DMS153 (cell line): Measurements from ENCODE around the gene POR.
"Not testable (repeated sequence)": the region's sequence is repeated elsewhere in the genome, so short reads cannot be mapped to it uniquely, and the experiment has no call there.

Experiments used
- DNase-seq: peaks from one replicate; lab custom pipeline; 2025; lab: John Stamatoyannopoulos, UW

The POR gene

DNA sequence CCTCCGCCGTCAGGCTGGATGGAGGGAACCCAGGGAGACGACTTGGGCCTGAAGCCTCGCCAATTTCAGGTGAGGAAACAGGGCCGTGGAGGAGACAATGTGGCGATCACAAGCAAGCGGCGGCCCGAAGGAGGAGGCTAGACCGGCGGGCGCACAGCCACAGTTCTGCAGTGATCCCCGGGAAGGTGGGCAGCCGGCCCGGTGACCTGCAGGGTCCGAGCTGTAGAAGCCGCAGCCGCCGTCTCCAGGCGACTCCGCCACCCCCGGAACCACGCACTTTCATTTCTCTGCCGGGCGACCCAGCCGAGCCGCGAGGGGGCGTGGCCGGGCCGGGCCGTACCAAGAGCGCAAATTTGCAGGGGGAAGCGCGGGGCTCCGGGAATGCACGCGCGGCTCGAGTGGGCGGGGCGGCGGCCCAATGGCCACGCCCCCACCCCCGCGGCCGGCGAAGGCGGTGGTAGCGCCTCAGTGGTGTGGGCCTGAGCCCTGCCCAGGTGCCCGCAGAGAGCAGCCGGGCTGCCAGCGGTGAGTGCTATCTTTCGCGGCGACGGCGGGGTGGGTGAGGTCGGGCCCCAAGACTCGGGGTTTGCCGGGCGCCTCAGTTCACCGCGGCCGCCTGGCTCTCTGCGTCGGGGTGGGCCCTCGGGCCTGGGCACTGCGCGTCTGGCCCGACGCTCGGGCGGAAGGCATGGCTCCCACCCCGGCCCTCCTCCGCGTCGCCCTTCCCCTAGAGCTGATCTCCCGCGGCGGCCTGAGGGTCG is at the start of gene POR:
TSS of gene POR (plus strand) at position 501 of the 761 bp plus-strand sequence. CDS start 38,847 bp downstream, outside the sequence.
- DNase-seq, result peak; percentile 84

DNA sequence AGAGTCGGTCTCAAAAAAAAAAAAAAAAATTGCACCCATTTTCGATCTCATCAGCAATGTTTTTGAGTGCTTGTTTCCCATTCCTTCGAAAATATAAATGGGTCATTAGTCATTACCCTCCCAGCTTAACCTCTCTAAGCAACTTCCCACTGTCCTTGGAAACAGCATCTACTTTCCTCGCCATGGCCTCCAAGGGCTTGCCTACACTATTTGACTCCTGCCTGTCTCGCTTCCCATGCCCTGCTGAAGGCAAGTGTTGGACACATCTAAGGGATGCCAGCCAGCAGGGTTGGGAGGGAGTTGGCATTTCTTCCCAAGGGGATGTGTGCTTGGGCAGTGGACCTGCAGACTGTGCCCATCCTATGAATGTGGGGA is 48.9 kb upstream of the POR start:
- no peak for DNase-seq

- peak; percentile 33 for DNase-seq
Observed at GRCh38 chr7:75866489-75867389, 48.2 kb upstream of the POR start.

DNA sequence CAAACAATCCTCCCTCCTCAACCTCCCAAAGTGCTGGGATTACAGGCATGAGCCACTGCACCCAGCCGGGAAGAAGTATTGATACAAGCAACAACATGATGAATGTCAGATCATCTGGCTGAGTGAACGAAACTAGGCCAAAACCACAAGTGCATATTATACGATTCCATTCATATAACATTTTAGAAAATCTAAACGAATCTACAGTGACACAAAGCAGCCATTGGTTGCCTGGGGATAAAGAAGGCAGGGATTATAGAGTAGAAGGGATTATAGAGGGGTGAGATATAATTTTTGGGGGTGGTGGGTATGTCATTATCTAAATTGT is 47.6 kb upstream of the POR start:
- no peak for DNase-seq

DNA sequence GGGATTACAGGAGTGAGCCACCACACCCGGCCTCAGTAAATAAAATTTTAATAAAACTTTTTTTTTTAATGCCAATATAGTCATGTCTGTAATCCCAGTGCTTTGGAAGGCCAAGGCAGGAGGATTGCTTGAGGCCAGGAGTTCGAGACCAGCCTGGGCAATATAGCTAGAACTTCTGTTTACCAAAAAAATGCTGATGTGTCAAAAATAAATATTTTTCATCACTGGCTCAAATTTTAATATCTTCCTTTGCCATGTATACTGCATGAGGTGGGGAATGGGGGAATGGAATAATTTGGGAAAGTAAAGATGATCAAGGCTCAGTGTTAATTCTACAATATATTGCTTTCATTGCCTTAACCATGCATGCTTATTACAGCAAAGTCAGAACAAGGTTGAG is 46.8 kb upstream of the POR start:
- no peak for DNase-seq

GRCh38 chr7:75869776-75870379 is 45.1 kb upstream of the POR start:
- no peak for DNase-seq

GRCh38 chr7:75870557-75871161 is 44.3 kb upstream of the POR start:
- DNase-seq, result no peak

DNA sequence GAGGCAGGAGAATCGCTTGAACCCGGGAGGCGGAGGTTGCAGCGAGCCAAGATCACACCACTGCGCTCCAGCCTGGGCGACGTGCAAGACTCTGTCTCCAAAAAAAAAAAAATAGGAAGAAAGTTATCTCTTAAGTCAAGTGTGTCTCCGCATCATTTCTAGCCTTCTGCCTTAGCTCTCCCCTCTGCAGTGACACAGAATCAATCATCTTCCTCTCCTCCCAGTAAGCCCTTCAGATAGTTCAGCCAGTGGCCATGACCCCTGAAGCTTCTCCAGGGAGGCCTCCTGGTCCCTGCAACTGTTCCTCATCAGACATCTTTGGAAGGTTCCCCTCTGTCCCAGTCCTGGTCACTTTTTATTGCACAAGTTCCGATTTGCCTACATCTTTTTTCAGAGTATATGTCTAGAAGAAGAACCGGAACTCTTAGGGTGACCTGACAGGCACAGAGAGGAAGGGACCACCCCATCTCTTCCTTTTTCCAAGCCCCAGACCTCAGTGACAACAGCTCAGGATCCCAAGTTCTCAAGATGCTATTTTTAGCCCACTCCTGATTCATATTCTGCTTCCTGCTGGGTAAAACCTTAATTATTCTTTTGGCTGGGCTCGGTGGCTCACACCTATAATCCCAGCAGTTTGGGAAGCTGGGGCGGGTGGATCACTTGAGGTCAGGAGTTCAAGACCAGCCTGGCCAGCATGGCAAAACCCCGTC is 42.7 kb upstream of the POR start:
- DNase-seq, result peak; percentile 1

GRCh38 chr7:75874180-75874579 is 40.8 kb upstream of the POR start:
- not testable (repeated sequence) for DNase-seq

GRCh38 chr7:75875113-75876080 is 39.6 kb upstream of the POR start:
- DNase-seq, result no peak

GRCh38 chr7:75876126-75876881 is 38.7 kb upstream of the POR start:
- DNase-seq, result no peak

- no peak for DNase-seq
Observed at GRCh38 chr7:75878312-75878768, 36.6 kb upstream of the POR start.

GRCh38 chr7:75878769-75879611 is 36.0 kb upstream of the POR start, which contains the start of gene RHBDD2:
RHBDD2 (plus strand) TSS chr7:75879034; CDS start chr7:75879083, 49 bp downstream.
- peak; percentile 90 for DNase-seq

GRCh38 chr7:75879771-75880184 is 35.2 kb upstream of the POR start:
- DNase-seq, result no peak

GRCh38 chr7:75880242-75880641 is 34.7 kb upstream of the POR start:
- no peak for DNase-seq

- DNase-seq, result no peak
Observed at GRCh38 chr7:75881436-75882095, 33.4 kb upstream of the POR start.

- not testable (repeated sequence) for DNase-seq
Observed at GRCh38 chr7:75883265-75883824, 31.6 kb upstream of the POR start.

DNA sequence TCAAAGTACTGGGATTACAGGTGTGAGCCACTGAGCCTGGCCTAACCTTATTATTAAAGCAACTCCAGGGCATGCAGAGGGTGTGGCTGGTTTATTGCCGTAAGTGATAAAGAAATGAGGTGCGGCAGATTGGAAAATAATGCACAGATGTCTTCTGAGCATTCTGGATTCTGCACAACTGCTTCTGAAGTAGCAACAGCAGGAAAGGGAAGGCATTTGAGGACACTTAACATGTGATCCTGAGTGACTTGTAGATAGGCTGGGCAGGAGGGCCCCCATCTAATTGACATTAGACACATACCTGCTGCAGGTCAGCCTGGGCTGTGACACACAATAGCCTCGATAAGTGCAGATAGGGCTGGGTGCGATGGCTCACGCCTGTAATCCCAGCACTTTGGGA is 30.5 kb upstream of the POR start:
- DNase-seq, result no peak
